ENCODE results near the gene SMIM28. TPM values are rescaled to one million over a fixed set of nuclear protein-coding genes. Genes with fewer than 3 reads are reported as not detected.

Gene SMIM28
- total RNA-seq, 1 donor, result not detected

DNA sequence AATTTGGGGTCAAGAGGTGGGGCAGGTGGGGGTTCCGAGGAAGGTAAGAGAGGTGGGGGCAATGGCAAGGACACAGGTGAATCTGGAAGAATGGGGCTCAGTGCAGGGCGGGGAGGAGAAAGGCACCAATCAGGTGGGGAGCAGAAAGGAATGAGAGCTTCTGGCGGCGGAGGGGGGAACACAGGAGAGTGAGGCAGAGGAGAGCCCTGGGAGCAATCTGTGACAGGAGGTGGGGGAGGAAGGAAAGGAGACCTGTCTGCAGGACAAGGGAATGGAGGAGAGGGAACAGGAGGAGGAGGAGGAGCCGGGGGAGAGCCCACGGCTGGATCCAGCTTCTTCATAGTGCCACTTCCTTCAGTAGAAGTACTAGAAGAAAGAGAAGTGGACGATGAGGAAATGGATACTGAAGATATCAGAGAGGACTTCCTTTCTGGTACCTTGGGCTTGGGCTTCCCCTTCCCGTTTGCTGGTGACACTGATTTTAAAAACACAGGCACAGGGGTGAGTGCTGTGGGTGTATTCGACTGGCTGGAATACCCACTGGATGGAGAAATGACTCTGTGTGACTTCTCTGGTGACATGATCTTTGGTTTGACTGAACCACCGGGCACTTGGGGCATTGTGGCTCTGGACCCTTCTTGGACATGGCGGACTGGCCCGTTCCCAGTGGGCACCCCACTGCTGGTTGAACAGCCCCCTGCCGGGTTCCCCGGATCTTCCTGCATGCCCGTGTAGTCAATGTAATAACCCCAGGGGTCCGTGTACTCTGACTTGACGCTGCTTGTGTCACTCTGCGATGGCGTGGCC, 53.8 kb downstream of the SMIM28 start:
- H3K4me2 ChIP-seq (ENCODE audit: insufficient read depth, low read length), result no peak overlapping the region
- peak; percentile 82 for DNase-seq (ENCODE audit: insufficient read length, low spot score, missing footprints)

DNA sequence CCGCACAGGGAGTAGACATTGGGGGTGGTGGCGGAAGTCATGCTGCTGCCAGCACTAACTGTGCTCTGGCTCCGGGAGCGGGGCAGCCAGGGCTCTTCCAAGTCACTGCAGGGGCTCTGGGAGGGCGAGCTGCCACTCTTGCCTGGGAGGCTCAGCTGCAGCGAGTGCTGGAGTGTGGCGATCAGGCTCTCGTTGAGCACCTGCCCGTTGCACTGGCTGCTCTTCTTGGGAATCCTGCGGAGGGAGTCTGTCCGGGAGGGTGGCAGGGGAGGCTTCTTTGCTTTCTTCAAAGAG, 54.3 kb downstream of the SMIM28 start:
- H3K79me2 ChIP-seq (ENCODE audit: insufficient read depth, low read length), result no peaks in the 10 kb centered on the region
- no peak for DNase-seq (ENCODE audit: insufficient read length, low spot score, missing footprints)
- no peaks in the 10 kb centered on the region for H4K20me1 ChIP-seq (ENCODE audit: insufficient read depth, low read length)
- no peak overlapping the region for H3K4me3 ChIP-seq (ENCODE audit: insufficient read depth, low read length)
- TF ChIP-seq, protein P1, sequence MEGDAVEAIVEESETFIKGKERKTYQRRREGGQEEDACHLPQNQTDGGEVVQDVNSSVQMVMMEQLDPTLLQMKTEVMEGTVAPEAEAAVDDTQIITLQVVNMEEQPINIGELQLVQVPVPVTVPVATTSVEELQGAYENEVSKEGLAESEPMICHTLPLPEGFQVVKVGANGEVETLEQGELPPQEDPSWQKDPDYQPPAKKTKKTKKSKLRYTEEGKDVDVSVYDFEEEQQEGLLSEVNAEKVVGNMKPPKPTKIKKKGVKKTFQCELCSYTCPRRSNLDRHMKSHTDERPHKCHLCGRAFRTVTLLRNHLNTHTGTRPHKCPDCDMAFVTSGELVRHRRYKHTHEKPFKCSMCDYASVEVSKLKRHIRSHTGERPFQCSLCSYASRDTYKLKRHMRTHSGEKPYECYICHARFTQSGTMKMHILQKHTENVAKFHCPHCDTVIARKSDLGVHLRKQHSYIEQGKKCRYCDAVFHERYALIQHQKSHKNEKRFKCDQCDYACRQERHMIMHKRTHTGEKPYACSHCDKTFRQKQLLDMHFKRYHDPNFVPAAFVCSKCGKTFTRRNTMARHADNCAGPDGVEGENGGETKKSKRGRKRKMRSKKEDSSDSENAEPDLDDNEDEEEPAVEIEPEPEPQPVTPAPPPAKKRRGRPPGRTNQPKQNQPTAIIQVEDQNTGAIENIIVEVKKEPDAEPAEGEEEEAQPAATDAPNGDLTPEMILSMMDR (IDR thresholded peaks at IDR 0.05; ENCODE audit: extremely low read depth, low read depth, low read length), result no peak
- no peaks in the 10 kb centered on the region for H3K36me3 ChIP-seq (ENCODE audit: insufficient read depth, low read length)
- no peaks in the 10 kb centered on the region for H3K27me3 ChIP-seq (ENCODE audit: insufficient read depth, low read length)
- peaks cover 9% of the 10 kb centered on the region for H3K4me1 ChIP-seq (ENCODE audit: insufficient read depth, low read length)
- no peaks in the 10 kb centered on the region for H3K9me3 ChIP-seq (ENCODE audit: low read depth, low read length)
- H3K27ac ChIP-seq (ENCODE audit: low read depth, low read length), result no peak overlapping the region
- H3K4me2 ChIP-seq (ENCODE audit: insufficient read depth, low read length), result no peak overlapping the region
- no peak overlapping the region for H2AFZ ChIP-seq (ENCODE audit: low read length)

More for the DNA sequence above, 53.8 kb downstream of the SMIM28 start:
- Histone ChIP-seq H3K27me3 (ENCODE audit: insufficient read depth, low read length) (no peaks in the 10 kb centered on the region), H3K27ac (ENCODE audit: low read depth, low read length) (no peak overlapping the region), H3K36me3 (ENCODE audit: insufficient read depth, low read length) (no peaks in the 10 kb centered on the region), H3K4me1 (ENCODE audit: insufficient read depth, low read length) (peaks cover 9% of the 10 kb centered on the region), H2AFZ (ENCODE audit: low read length) (no peak overlapping the region), H3K79me2 (ENCODE audit: insufficient read depth, low read length) (no peaks in the 10 kb centered on the region), H4K20me1 (ENCODE audit: insufficient read depth, low read length) (no peaks in the 10 kb centered on the region), H3K9me3 (ENCODE audit: low read depth, low read length) (no peaks in the 10 kb centered on the region), H3K4me3 (ENCODE audit: insufficient read depth, low read length) (no peak overlapping the region)
- TF ChIP-seq, protein P1 (IDR thresholded peaks at IDR 0.05; ENCODE audit: extremely low read depth, low read depth, low read length), result no peak

Small RNA genes lying within 50 kb of the gene (small RNA-seq; reads per million reads assigned to genes)
- not detected for gene AL031003.1

Other genes with a start within 250 kb of the SMIM28 start
- gene ARFGEF3, start 216.0 kb upstream of the SMIM28 start, total RNA-seq, result under 0.01 TPM in 2 replicates
- not detected in 2 replicates for gene PBOV1, start 159.4 kb upstream of the SMIM28 start, total RNA-seq
- 35.1 and 35.8 TPM in 2 replicates for gene HEBP2, start 26.3 kb downstream of the SMIM28 start, total RNA-seq
- 6.2 and 6.9 TPM in 2 replicates for gene NHSL1, start 121.6 kb downstream of the SMIM28 start, total RNA-seq